ENCODE measurements around the gene ARL11.

- TF ChIP-seq POLR2A (IDR thresholded peaks at IDR 0.05) (no peak), EP300 (IDR thresholded peaks at IDR 0.05) (no peak)
- TF ChIP-seq, protein P1, sequence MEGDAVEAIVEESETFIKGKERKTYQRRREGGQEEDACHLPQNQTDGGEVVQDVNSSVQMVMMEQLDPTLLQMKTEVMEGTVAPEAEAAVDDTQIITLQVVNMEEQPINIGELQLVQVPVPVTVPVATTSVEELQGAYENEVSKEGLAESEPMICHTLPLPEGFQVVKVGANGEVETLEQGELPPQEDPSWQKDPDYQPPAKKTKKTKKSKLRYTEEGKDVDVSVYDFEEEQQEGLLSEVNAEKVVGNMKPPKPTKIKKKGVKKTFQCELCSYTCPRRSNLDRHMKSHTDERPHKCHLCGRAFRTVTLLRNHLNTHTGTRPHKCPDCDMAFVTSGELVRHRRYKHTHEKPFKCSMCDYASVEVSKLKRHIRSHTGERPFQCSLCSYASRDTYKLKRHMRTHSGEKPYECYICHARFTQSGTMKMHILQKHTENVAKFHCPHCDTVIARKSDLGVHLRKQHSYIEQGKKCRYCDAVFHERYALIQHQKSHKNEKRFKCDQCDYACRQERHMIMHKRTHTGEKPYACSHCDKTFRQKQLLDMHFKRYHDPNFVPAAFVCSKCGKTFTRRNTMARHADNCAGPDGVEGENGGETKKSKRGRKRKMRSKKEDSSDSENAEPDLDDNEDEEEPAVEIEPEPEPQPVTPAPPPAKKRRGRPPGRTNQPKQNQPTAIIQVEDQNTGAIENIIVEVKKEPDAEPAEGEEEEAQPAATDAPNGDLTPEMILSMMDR (IDR thresholded peaks at IDR 0.05), result no peak
Measured at GRCh38 chr13:49667773-49668172, 39.5 kb downstream of the ARL11 start.
